ENCODE data around the gene PPP4R1. TPM values are rescaled to one million over a fixed set of nuclear protein-coding genes. Genes with fewer than 3 reads are reported as not detected.

Gene PPP4R1
- total RNA-seq, 2 donors from 2014 or later: 52.5 to 77.5 TPM

DNA sequence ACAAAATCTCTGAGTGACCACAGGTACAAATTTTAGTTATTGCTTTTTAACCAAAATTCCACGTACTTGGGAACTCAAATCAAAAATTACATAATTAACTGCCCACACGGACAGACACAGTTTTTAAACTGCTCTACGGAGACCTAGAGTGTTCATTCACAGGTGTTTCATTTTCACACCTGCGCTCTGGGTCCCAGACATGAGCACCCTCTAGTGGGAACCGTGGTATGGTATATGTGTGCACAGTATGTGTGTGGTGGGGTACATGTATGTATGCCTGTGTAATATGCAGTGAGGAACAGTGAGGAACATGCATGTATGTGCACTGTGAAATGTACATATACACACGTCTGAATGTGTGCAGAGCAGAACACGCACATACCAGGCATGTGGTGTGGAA lies 65.0 kb downstream of the PPP4R1 start:
- Histone ChIP-seq H3K27me3 (no peaks in the 10 kb centered on the region), H3K36me3 (no peaks in the 10 kb centered on the region), H3K27ac (no peak overlapping the region), H3K4me3 (no peak overlapping the region), H3K9ac (ENCODE audit: low read depth in 2 of 2, low read length in 2 of 2) (no peak overlapping the region), H3K4me1 (no peaks in the 10 kb centered on the region), H3K9me3 (no peaks in the 10 kb centered on the region)
- TF ChIP-seq, protein P1, sequence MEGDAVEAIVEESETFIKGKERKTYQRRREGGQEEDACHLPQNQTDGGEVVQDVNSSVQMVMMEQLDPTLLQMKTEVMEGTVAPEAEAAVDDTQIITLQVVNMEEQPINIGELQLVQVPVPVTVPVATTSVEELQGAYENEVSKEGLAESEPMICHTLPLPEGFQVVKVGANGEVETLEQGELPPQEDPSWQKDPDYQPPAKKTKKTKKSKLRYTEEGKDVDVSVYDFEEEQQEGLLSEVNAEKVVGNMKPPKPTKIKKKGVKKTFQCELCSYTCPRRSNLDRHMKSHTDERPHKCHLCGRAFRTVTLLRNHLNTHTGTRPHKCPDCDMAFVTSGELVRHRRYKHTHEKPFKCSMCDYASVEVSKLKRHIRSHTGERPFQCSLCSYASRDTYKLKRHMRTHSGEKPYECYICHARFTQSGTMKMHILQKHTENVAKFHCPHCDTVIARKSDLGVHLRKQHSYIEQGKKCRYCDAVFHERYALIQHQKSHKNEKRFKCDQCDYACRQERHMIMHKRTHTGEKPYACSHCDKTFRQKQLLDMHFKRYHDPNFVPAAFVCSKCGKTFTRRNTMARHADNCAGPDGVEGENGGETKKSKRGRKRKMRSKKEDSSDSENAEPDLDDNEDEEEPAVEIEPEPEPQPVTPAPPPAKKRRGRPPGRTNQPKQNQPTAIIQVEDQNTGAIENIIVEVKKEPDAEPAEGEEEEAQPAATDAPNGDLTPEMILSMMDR (IDR thresholded peaks at IDR 0.05): no peak
- no peak for DNase-seq
- intact Hi-C loops (cut with DNase I): no loop called here

DNA sequence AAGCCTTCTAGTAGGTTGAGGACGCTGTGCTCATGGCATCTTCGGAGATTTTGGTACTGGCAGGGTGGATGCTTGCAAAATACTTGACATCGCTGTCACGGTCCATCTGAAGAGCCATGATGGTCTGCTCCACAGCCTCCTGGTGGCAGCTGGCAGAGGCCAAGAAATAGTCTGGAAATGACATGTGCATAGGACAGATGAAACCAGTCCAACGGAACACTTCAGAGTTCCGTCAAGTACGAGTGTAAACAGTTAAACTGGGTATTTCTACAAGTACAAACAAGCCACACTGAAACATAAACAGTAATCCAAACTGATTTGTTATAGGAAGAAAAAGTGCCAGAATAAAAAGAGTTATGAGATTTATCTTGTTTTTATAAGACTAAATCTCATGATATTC lies 66.6 kb downstream of the PPP4R1 start:
- H3K9me3 ChIP-seq: no peaks in the 10 kb centered on the region
- no peak overlapping the region for H3K4me3 ChIP-seq
- DNase-seq: no peak
- H3K9ac ChIP-seq (ENCODE audit: low read depth in 2 of 2, low read length in 2 of 2): no peak overlapping the region
- H3K36me3 ChIP-seq: no peaks in the 10 kb centered on the region
- intact Hi-C loops (cut with DNase I): no loop called here
- H3K27ac ChIP-seq: no peak overlapping the region
- TF ChIP-seq, protein P1 (IDR thresholded peaks at IDR 0.05): no peak
- H3K27me3 ChIP-seq: no peaks in the 10 kb centered on the region
- H3K4me1 ChIP-seq: no peaks in the 10 kb centered on the region

- Histone ChIP-seq H3K9ac (ENCODE audit: low read depth in 2 of 2, low read length in 2 of 2) (no peak overlapping the region), H3K36me3 (no peaks in the 10 kb centered on the region), H3K4me1 (no peaks in the 10 kb centered on the region), H3K9me3 (no peaks in the 10 kb centered on the region), H3K27me3 (no peaks in the 10 kb centered on the region), H3K4me3 (no peak overlapping the region), H3K27ac (no peak overlapping the region)
- DNase-seq: no peak
- TF ChIP-seq, protein P1 (IDR thresholded peaks at IDR 0.05): no peak
- intact Hi-C loops (cut with DNase I): no loop called here
Measured at GRCh38 chr18:9546468-9546867, 67.9 kb downstream of the PPP4R1 start.

DNA sequence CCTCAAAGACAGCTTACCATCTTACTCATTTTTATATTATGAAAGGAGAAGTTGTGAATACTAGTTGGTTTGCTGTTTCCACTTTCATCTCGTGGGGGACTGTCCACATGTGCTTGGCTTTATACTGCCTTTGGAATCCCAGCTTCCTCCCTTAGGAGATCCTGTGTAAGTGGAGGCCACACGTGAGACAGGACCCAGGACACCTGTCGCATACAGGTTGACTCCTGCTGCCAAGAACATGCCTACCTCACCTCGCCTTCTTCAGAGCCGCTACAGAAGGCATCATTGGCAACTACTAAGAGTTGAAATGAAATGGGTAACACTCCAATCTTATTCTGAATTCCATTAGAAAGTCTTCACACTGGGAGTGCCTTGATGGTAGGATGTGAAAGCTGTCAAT lies 69.3 kb downstream of the PPP4R1 start:
- H3K36me3 ChIP-seq: no peaks in the 10 kb centered on the region
- intact Hi-C loops (cut with DNase I): no loop called here

GRCh38 chr18:9542924-9543323 lies 71.4 kb downstream of the PPP4R1 start:
- no peak for DNase-seq
- TF ChIP-seq, protein P1 (IDR thresholded peaks at IDR 0.05): no peak
- H3K27me3 ChIP-seq: no peaks in the 10 kb centered on the region
- H3K4me3 ChIP-seq: no peak overlapping the region
- no peak overlapping the region for H3K27ac ChIP-seq
- H3K36me3 ChIP-seq: no peaks in the 10 kb centered on the region
- intact Hi-C loops (cut with DNase I): no loop called here
- no peak overlapping the region for H3K9ac ChIP-seq (ENCODE audit: low read depth in 2 of 2, low read length in 2 of 2)
- no peaks in the 10 kb centered on the region for H3K9me3 ChIP-seq
- no peaks in the 10 kb centered on the region for H3K4me1 ChIP-seq

More for the DNA sequence above, 69.3 kb downstream of the PPP4R1 start:
- no peak overlapping the region for H3K27ac ChIP-seq
- H3K9me3 ChIP-seq: no peaks in the 10 kb centered on the region
- TF ChIP-seq, protein P1 (IDR thresholded peaks at IDR 0.05): no peak
- no peak overlapping the region for H3K9ac ChIP-seq (ENCODE audit: low read depth in 2 of 2, low read length in 2 of 2)
- H3K27me3 ChIP-seq: no peaks in the 10 kb centered on the region
- H3K4me3 ChIP-seq: no peak overlapping the region
- DNase-seq: no peak
- H3K4me1 ChIP-seq: no peaks in the 10 kb centered on the region

DNA sequence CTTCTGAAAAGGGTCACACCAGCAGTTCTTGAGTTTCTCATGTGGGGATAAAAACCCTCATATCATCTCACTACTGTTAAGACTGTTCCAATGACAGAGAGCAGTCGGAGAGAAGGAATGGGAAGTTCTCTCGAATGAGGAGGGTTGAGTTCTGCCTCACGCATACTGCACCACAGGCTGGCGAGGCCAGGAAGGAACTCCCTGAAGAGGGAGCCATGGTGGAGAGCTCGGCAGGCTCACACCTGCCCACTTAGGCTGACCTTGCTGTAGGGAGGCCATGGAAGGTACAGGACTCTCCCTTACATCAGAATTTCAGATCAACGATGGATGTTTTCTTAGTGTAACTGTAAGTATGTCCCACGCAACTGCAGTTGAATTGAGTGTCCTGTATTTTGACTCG lies 74.4 kb downstream of the PPP4R1 start:
- H3K36me3 ChIP-seq: peaks cover 5% of the 10 kb centered on the region

More for the DNA sequence above, 74.4 kb downstream of the PPP4R1 start:
- Histone ChIP-seq H3K4me1 (no peaks in the 10 kb centered on the region), H3K27ac (no peak overlapping the region), H3K4me3 (no peak overlapping the region), H3K9me3 (no peaks in the 10 kb centered on the region), H3K27me3 (no peaks in the 10 kb centered on the region), H3K9ac (ENCODE audit: low read depth in 2 of 2, low read length in 2 of 2) (no peak overlapping the region)
- no peak for DNase-seq
- intact Hi-C loops (cut with DNase I): no loop called here
- TF ChIP-seq, protein P1 (IDR thresholded peaks at IDR 0.05): no peak

All from colonic mucosa (tissue), 4 donors.